GM18907 (cell line): ENCODE measurements around the gene STAMBP.
"Not testable (repeated sequence)": the region's sequence is repeated elsewhere in the genome, so short reads cannot be mapped to it uniquely, and the experiment has no call there.

Experiments
- ATAC-seq: cut with Tn5 transposase; IDR thresholded peaks from one replicate; pipeline ENCODE4 v1.9.1; 2021; ENCODE audit warnings: mild to moderate bottlenecking, moderate library complexity; ENCODE audit not compliant: unreplicated experiment

STAMBP gene

DNA sequence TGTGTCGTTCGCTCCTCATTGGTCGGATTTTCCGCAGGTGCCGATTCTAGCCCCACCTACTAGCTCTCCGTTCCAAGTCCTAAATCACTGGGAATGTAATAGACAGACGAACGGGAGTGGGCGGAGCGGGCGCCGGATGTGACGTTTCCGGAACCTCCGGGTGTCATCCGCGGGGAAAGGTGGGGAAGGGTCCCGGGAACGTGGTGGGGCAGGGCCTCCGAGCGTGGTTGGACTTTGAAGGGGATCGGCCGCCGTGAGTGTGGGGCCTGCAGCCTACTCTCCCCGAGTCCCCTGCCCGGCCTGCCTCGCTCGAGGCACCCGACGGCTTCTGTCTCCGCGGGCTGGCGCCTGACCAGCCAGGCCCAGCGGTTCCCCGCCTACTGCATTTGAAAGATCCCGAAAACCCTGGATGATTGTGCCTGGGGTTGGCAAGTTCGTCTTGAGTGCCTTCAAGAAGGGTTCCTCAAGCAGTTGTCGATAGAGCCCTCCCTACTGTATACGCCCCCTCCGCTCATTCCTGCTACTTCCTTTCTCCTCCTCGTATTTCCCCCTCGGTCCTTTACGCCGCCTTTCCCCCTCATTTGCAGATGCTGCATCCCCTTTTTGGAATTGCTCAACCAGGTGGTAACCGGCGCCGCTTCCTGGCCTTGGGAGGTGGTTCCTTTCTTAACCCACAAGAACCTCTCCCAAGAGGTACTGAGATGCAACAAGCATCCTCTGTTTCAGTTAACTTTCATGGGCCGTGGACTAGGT, at the start of gene STAMBP:
STAMBP (plus strand) TSS at position 144 of the 753 bp plus-strand sequence. CDS start 1,896 bp downstream, outside the sequence.
- ATAC-seq = peak; percentile 79

DNA sequence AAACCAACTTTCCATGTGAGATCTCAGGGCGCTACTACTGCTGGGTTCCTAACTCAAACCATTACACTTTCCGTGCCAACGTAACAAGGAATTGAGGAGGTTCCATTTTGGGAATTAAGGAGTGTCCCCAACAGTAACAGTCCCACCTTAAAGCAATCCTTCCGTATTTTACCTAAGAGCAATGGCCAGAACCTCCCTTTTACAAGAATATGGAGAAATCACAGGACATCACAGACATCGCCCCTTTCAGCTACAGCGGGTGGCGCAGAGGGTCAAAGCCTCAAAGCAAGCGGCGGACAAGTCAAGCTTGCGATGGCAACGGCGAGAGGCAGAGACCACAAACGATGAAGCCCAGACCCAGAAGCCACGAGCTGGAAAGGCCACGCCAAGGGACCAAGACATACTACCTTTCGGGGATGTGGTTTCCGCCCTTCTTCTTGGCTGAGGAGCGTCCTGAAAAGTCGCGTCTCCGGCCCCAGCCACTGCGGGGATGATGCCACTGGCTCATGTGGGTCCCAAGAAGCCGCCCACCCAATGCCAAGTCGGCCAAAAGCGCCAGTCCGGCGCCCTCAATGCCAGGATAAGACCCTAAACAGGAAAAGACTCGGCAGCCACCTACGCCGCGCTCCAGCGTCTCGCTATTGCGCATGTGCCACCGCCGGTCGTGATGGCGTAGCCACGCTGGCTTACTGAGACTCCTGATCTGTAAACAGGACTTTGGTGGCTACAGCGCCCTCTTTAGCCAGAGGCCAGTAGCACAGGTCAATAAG, 49.1 kb upstream of the STAMBP start, which contains the start of gene DUSP11:
DUSP11 (minus strand) TSS at position 637 of the 770 bp plus-strand sequence; CDS start at position 508, 129 bp downstream.
- ATAC-seq = peak; percentile 99

DNA sequence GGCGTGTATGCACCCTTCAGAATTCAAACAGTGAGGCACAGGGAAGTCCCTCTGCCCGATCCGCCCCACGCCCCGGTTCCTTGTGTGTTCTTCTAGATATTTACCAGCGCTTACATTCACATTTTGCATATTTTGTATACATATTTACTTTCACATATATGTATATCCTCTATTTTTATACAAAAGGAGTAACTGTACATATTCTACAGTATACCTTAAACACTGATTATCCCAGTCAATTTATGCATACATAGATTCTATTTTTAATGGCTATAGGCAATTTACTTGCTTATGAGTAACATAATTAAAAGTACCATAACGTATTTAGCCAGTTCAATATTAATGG, 48.6 kb upstream of the STAMBP start:
- no peak for ATAC-seq

DNA sequence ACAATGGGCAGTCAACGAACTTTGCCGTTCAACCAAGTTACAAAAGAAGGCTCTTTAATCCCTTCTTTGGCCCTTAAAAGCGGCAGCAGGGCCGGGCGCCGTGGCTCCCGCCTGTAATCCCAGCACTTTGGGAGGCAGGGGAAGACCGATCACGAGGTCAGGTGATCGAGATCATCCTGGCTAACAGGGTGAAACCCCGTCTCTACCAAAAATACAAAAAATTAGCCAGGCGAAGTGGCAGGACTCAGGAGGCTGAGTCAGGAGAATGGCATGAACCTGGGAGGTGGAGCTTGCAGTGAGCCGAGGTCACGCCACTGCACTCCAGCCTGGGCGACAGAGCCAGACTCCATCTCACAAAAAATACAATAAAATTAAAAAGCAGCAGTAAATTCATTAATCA, 45.4 kb upstream of the STAMBP start:
- not testable (repeated sequence) for ATAC-seq

DNA sequence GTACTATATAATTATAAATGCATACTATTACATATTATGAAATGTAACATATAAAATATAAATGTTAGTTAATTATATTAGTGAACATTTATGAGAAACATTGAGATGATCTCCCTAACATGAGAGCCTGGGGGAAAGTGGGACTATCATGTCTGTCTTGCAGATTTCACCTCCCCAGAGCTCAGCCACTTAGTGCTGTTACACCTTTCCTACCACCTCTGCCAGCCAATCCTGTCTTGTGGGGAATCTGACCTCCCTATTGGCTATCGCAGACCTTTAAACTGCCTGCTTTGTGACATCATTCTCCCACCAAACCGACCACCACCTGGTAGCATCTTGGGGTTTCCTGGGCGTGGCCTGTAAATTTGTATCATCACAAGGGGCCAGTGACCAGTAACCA, 44.9 kb upstream of the STAMBP start, which contains the start of gene C2orf78:
C2orf78 (plus strand) TSS at position 301 of the 400 bp plus-strand sequence. CDS start 127 bp downstream, outside the sequence.
- ATAC-seq = not testable (repeated sequence)

DNA sequence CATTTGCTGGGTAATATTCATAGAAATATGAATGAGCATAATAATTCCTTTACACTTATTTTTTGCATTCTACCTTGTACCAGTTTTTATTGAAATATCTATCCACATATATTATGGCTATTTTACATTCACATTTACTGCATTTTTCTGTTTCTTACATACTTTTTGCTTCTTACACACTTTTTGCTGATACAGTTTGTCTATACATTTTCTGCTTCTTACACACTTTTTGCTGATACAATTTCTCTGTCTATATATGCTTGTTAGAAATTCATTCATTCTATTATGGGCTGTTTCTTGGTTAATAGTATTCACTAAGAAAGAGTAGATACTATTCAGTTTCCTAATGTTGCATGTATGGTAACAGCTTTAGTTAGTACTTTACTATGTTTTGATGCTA, 16.9 kb upstream of the STAMBP start:
- ATAC-seq = no peak

DNA sequence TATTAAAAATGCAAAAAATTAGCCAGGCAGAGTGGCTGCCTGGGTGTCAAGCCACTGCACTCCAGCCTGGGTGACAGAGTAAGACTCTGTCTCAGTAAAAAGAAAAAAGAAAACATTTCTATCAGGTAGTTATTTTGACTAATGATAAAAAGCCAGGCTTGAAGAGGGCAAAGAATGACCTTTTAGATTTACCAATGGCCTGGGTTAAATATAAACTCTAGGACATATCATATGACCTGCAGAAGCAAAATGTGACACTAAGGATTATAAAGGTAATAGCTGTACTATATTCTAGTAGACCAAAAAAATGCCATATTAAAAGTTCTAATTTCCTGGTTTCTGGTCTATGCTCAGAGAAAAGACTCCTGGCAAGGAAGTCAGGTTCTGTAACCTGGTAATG, 16.1 kb upstream of the STAMBP start:
- no peak for ATAC-seq

DNA sequence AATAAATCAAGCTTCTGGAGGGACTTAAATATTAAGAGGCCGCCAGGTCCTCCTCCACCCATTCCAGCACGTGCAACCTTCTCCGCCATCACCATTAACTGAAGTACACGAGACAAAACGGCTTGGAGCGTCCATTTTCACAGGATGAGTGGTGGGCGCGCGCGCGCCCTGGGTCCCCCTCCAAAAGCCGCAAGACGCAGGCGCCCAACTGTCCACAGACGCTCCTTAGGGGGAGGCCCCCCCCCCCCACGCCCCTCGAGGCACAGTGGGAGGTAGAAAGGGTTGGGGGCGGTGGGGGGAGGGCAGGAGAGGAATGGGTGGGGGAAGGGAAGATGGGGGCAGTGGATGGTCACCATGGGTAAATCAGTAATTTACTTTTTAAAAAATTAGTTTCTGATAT, 10.5 kb upstream of the STAMBP start:
- no peak for ATAC-seq

DNA sequence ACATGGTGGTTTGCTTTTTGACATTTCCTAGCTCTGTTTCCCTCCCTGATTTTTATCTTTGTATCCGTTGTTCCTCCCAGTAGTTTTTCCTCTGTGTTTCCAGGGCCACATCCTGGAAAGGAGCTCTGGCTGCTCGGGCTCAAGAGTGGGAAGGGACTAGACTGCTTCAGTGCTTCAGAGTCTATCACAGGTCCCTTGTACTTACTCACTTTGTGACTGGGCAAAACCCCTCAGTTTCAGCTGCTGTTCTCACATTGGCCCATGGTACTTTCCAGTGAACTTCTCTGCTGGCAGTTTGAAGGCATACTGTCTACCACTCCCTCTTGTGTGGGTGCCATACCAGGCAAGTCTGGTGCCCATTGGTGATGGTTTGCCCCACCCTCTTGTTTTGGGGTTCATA, 7.5 kb upstream of the STAMBP start:
- peak; percentile 81 for ATAC-seq

DNA sequence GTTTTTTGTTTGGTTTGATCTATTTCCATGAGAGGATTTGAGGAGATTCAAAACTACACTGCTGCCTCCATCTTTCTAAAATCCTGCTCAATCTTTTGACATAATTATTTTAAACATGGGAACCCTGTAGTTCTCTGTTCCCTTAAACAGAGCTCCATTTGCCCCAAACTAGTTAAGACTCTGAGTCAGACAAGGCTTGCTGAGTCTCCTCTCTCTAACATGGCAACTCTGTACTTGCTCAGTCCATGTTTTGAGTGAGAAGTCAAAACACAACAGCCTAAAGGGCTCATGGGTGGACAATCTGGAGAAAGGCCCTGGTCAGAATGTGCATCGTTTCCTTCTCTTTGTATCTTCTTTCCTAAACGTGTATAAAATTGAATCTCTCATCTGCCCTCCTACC, 7.1 kb upstream of the STAMBP start:
- no peak for ATAC-seq

DNA sequence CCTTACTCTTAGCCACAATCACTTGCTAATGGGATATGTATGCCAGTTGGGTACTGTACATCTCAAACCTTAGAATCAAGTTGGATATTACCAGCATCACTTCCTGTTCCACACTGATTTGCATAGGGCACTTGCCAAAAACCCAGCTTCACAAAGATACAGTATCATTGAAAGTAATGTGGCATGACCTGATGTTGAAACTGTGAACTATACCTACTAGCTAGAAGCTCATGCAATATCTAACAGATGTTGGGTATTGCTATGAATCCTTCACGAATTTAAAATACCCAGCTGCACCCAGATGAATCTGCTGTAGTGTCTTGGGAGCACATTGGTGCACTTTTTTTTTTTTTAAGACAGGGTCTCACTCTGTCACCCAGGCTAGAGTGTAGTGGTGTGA, 6.5 kb upstream of the STAMBP start:
- ATAC-seq = peak; percentile 81

DNA sequence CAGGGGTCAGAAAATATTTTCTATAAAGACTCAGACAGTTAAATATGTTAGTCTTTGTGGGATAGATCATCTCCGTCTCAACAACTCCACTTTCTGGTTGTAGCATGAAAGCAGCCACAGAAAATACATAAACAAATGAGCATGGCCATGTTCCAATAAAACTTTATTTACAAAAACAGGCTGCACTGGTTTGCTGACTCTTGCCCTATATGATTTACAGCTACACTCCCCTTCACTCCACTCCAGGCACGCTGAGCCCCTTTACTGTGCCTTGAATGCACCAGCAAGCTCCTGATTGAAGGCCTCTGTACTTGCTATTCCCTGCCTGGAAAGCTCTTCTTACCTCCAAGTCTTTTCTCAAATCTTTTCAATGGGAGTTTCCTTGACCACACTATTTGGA, 5.8 kb upstream of the STAMBP start:
- ATAC-seq = no peak

DNA sequence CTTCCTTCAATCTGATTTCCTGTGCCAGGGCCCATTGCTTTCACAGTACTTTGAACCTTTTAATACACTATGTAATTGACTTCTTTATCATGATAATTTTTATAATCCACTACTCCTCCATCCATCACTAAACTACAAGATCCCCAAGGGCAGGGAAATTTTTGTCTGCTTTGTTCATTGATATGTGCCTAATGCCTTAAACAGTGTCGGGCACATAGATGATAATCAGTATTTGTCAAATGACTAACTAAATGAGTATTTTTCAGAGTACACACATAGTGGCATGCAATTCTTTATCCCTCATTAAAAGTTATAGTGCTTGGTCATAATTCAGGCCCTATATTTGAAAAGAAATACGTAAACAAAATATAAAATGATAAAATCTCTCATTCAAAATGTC, 5.3 kb upstream of the STAMBP start:
- ATAC-seq = no peak

DNA sequence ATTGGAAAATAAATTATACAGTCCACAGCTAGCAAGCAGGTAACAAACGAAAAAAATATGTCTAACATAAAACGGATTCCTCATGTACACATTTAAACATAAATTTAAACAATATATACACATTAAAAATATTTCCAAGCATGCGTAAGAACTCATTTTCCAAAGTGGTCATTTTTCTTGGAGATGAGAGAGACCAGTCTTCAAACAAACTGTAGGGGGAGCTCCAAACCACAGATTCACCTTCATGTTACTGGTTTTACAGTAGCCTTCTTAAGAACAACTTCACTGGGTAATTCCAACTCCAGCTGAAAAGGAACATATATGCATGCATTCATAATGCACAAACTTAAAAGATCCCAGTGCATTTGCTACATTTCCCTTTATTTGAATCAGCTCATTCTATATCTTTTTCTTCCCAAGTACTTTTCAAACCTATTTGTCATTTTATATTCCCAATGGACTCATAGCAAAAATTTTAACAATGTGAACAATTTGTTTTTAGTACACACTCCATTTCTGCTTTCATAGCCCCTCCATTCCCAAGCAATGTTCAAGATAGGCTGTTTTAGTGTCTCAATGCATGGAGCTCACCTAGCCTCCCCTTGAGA, 4.7 kb upstream of the STAMBP start:
- no peak for ATAC-seq

DNA sequence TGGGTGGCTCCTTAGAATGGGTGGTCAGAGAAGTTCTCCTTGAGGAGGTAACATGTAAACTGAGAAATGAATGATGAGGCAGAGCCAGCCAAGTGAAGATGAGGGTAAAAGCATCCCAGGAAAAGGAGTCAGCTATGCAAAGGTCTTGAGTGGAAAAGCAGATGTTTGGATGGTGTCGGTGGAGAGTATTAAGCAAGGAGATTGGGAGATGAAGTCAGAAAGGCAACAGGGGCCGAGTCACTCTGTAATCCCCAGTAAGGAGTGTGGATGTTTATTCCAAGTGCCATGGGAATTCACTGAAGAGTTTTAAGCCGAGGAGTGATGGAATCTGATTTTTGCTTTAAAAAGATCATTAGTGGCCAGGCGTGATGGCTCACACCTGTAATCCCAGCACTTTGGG, 3.4 kb upstream of the STAMBP start:
- no peak for ATAC-seq

DNA sequence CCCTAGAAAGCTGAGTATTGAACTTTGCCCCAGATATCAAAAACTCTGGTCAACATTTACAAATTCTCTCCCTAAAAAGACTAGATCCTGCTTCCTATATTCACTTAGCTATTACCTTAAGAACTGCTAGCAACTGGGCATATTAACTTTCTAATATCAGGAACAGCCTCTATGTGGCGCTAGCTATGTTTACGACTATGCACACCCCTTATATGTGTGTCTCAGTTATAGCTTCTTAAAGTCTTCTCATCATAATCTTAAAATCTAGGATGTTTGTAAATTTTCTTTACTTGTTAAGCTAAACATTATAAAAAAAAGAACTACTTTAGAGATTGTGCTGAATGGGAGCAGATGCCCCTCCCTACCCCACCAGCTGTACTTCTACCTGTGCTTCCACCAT, 1.7 kb upstream of the STAMBP start:
- no peak for ATAC-seq

DNA sequence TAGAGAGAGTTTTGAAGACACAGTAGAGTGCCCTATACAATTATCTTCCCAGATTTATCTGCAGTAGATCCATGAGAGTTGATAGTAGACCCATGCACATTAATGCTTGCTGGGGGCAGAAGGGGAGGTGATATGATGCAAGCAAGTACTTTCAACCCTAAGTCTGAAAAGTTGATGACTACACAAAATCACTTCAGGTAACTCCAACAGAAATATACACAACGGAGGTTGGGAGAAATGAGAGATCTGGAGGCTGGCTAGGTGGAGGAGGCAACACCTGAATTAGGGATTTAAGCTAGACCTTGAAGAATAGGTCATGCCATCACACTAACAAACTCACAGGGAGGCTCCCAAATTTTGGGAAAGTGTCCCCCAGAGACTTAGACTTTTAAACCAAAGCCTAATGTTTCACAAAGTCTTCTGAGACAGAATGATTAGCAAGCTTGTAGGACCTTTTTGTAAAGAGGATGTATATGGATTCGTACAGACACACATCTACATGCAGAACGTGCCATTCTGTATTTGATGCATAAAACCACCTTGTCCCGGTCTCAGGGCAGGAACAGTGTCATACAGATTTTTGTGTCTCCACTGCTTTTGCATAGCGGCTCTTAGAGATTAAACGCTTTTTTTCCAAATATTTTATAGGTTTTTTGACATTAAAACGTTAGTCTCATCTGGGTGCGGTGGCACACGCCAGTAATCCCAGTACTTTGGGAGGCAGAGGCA, 937 bp upstream of the STAMBP start:
- no peak for ATAC-seq

DNA sequence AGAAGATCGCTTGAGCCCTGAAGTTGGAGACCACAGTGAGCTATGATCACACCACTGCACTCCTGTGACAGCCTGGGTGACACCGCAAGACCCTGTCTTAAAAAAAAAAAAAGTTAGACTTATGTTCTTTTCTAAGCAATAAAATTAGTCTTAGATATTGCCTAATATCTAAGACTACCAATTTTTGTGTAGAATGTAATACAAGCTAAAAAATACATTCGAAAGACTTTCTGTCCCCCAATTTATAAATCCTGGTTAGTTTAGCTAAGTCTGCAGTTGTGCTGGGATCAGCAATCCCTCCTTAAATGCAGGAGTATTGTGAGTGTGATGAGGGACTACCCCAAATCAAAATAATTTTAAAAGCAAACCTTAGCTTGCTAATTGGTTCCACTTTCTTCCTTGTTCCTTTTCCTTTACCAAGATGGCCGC, 358 bp upstream of the STAMBP start:
- ATAC-seq = no peak

DNA sequence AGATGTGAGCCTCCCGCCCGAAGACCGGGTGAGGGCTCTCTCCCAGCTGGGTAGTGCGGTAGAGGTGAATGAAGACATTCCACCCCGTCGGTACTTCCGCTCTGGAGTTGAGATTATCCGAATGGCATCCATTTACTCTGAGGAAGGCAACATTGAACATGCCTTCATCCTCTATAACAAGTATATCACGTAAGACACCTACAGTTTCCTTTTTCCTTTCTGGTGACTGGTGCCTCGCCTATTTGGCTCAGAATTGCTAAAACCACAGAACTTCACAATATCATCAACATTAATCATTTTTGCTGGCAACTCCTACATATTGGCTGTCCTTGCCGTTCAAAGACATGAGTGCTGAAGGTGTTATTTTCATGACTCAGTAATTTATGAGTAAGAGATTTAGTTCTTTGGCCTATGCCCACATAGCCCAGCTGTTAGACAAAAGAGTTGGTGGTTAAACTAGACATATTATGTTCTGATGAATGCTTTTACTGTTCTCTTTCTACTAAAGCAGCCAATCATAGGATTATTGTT, 2.2 kb downstream of the STAMBP start:
- no peak for ATAC-seq

DNA sequence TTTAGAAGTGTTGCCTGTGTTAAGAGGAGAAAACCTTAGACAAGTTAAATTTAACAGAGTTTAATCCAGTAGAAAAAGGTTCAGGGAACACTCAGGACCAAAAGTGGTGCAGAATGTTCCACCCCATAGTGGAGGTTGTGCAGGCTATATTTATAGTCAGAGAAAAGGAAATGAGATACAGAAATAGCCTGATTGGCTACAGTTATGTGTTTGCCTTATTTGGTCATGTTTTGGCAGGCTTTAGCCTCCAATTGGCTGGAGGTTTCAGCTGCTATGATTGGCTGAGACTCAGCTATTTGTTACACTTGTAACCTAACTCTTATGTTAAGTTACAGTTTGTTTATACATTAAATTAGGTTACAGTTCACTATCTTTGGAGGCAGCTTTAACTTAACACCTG, 4.2 kb downstream of the STAMBP start:
- no peak for ATAC-seq
